Heart right ventricle (tissue), 16 donors: ENCODE data around the gene EIF1AD. TPM values are rescaled to one million over a fixed set of nuclear protein-coding genes. Genes with fewer than 3 reads are reported as not detected.

Experiments used
- ATAC-seq, 8 donors: fragments of 200-7000 bp; cut with Tn5 transposase; one replicate each; pipeline ENCODE4 v1.9.1; 2020; ENCODE audit warnings: mild to moderate bottlenecking in 8 of 8, moderate library complexity in 8 of 8, moderate number of reproducible peaks in 1 of 8
- DNase-seq, 2 donors: peaks; one replicate each; pipeline ENCODE4 v3.0.0-alpha.2; 2020
- H3K27ac ChIP-seq, 10 donors: fragments of 200-600 bp; sonication (generic) in 2 of 10; one replicate each; pipeline versions ENCODE4 v1.5.0 to v1.8.0; 2020 to 2022; ENCODE audit warnings: mild to moderate bottlenecking in 3 of 10
- H3K27me3 ChIP-seq, 7 donors: fragments of 200-600 bp; one replicate each; pipeline ENCODE4 v1.8.0; 2021 to 2022; ENCODE audit warnings: mild to moderate bottlenecking in 2 of 7
- H3K36me3 ChIP-seq, 9 donors: fragments of 200-600 bp; sonication (generic) in 1 of 9; one replicate each; pipeline versions ENCODE4 v1.5.0 to v1.8.0; 2020 to 2022; ENCODE audit warnings: mild to moderate bottlenecking in 2 of 9
- H3K4me1 ChIP-seq, 9 donors: fragments of 200-600 bp; sonication (generic) in 1 of 9; one replicate each; pipeline versions ENCODE4 v1.5.0 to v1.8.0; 2020 to 2022; ENCODE audit warnings: mild to moderate bottlenecking in 4 of 9
- H3K4me3 ChIP-seq, 10 donors: fragments of 200-600 bp; sonication (generic) in 2 of 10; one replicate each; pipeline versions ENCODE4 v1.5.0 to v1.8.0; 2020 to 2022; ENCODE audit warnings: mild to moderate bottlenecking in 7 of 10, moderate library complexity in 2 of 10
- H3K9me3 ChIP-seq, 11 donors: fragments of 200-600 bp in 10 of 11; sonication (generic) in 2 of 11; one replicate each; pipeline versions ENCODE4 v1.5.0 to v1.8.0; 2013 to 2022; ENCODE audit warnings: mild to moderate bottlenecking in 2 of 11, control low read depth in 1 of 11, moderate library complexity in 1 of 11
- WGBS, 2 donors: extraction: QIAGEN DNeasy Blood & Tissue Kit; methylation state at CpG; one replicate each; pipeline ENCODE4 v1.1.7; 2013; ENCODE audit warnings: inconsistent platforms in 1 of 2; 5-methylcytosine and 5-hydroxymethylcytosine counted together
- intact Hi-C, 10 donors: fragments of 100-400 bp; cut with DNase I; formaldehyde crosslinking; loops; one replicate each; pipeline versions ENCODE4 v1.11.1 to v1.14.2; 2022
- polyA plus RNA-seq, 2 donors: library from polyadenylated mRNA; stranded (reverse); fragments of 200-250 nt; gene quantifications; one replicate each; pipeline ENCODE4 v1.2.3, GENCODE V29; 2013
- total RNA-seq, 10 donors: library from RNA; stranded (reverse); fragmentation: NEBNext Ultra II Directional in 3 of 10; extraction: Animal tissue kit (Norgen Biotek cat#: 25700) in 3 of 10; gene quantifications; one replicate each; pipeline versions ENCODE4 v1.2.1 to v1.2.4, GENCODE V29; 2021 to 2023
- TF ChIP-seq, protein P1 (sequence below), 9 donors: fragments of 200-600 bp; sonication (generic) in 2 of 9; IDR thresholded peaks; one replicate each; pipeline versions ENCODE4 v1.5.0 to v1.8.0; 2021 to 2022; ENCODE audit warnings: antibody characterized with exemption in 9 of 9, mild to moderate bottlenecking in 5 of 9, moderate library complexity in 1 of 9
- donor health status: Arrhythmogenic right ventricular cardiomyopathy.
- donor health status: ischemic (EF 13 %, LVEDD 7.1; RV severe dilation, severe dysfunction).
- donor health status: healthy with polysubstance abuse.
- donor health status: DM: no; HTN: yes; CAD: no.
- donor health status: DM: no; HTN: no; CAD: no.
- donor health status: ischemic (EF 25% LVEDD 6.9; RV normal size, moderate dysfunction).
- donor health status: ischemic (EF 25% LVEDD 5.7; RV mildly dilated, moderate dysfunction).
- donor health status: healthy.
- donor health status: DM: yes; HTN: yes; CAD: no.
- donor health status: Ischemic cardiomyopathy.
- donor health status: ischemic (EF 35%, LVEDD 5.7; RV mildly dilated, moderate dysfunction).
- donor health status: nonischemic (EF 11% LVEDD 7.7; RV severe dilation, severe dysfunction).
- donor health status: DM: yes; HTN: yes; CAD: no.
- donor health status: PGD.
- donor health status: ischemic (EF 29% LVEDD 5.4; RV normal size, mild dysfunction).
- donor health status: nonischemic (EF 23%, LVEDD 6.1; RV moderate dilation, normal function).

EIF1AD gene
- total and polyA plus RNA-seq, 12 donors = 15.1 to 30.0 (median 19.7) TPM

DNA sequence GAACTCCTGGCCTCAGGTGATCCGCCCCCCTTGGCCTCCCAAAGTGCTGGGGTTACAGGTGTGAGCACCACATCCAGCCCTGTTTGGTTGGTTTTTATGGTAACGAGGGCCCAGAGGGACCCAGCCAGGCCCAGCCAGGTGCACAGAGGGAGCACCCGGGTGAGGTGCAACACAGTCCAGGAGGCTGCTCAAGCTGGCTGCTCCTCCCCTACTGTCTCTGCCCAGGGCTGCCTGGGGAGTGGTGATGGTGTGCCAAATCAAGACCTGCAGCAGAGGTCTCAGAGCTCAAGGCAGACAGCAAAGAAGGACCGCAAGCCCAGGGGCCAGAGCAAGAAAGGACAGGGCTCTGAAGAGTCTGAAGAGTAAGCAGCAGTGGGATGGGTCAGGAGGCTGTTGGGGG is 55.3 kb downstream of the EIF1AD start:
- no peaks in the 10 kb centered on the region for H3K9me3 ChIP-seq
- TF ChIP-seq, protein P1, sequence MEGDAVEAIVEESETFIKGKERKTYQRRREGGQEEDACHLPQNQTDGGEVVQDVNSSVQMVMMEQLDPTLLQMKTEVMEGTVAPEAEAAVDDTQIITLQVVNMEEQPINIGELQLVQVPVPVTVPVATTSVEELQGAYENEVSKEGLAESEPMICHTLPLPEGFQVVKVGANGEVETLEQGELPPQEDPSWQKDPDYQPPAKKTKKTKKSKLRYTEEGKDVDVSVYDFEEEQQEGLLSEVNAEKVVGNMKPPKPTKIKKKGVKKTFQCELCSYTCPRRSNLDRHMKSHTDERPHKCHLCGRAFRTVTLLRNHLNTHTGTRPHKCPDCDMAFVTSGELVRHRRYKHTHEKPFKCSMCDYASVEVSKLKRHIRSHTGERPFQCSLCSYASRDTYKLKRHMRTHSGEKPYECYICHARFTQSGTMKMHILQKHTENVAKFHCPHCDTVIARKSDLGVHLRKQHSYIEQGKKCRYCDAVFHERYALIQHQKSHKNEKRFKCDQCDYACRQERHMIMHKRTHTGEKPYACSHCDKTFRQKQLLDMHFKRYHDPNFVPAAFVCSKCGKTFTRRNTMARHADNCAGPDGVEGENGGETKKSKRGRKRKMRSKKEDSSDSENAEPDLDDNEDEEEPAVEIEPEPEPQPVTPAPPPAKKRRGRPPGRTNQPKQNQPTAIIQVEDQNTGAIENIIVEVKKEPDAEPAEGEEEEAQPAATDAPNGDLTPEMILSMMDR (IDR thresholded peaks at IDR 0.05) = no peak
- 82 to 85% methylated on average over 4 of the region's 4 CpGs for WGBS, 2 donors
- H3K27me3 ChIP-seq = peaks cover 0 to 10% (median 6%) of the 10 kb centered on the region in 7 donors
- no peak overlapping the region for H3K27ac ChIP-seq
- DNase-seq = no peak
- peaks cover 0 to 4% (median 0%) of the 10 kb centered on the region in 9 donors for H3K4me1 ChIP-seq
- intact Hi-C loops = no loop called here
- no peak for ATAC-seq
- no peaks in the 10 kb centered on the region for H3K36me3 ChIP-seq
- H3K4me3 ChIP-seq = no peak overlapping the region

Other genes starting within 250 kb of the EIF1AD start
- 10 to 100 TPM in 1 of 10 donors, 1 to 10 TPM in 9; 6.1 to 12.8 (median 7.4) TPM for gene AP5B1, start 221.2 kb downstream of the EIF1AD start, total RNA-seq
- 1 to 10 TPM; 5.0 to 5.1 TPM for gene AP5B1, start 221.2 kb downstream of the EIF1AD start, polyA plus RNA-seq
- gene OVOL1, start 215.1 kb downstream of the EIF1AD start, total RNA-seq = not detected
- not detected for gene OVOL1, start 215.1 kb downstream of the EIF1AD start, polyA plus RNA-seq
- gene SNX32, start 168.2 kb downstream of the EIF1AD start, total RNA-seq = under 1 TPM in 5 of 10 donors, not detected in 5; 0.13 to 0.32 (median 0.21) TPM
- under 1 TPM; 0.51 to 0.58 TPM for gene SNX32, start 168.2 kb downstream of the EIF1AD start, polyA plus RNA-seq
- gene CFL1, start 144.0 kb downstream of the EIF1AD start, total RNA-seq = 100 to 1,000 TPM; 281 to 672 (median 320) TPM
- 100 to 1,000 TPM; 159 to 962 TPM for gene CFL1, start 144.0 kb downstream of the EIF1AD start, polyA plus RNA-seq
- gene MUS81, start 141.7 kb downstream of the EIF1AD start, total RNA-seq = 10 to 100 TPM; 20.3 to 38.8 (median 27.0) TPM
- 100 to 1,000 TPM in 1 of 2 donors, 10 to 100 TPM in 1; 54.4 to 111 TPM for gene MUS81, start 141.7 kb downstream of the EIF1AD start, polyA plus RNA-seq
- 100 to 1,000 TPM in 3 of 10 donors, 10 to 100 TPM in 7; 79.4 to 112 (median 89.6) TPM for gene EFEMP2, start 129.4 kb downstream of the EIF1AD start, total RNA-seq
- 100 to 1,000 TPM in 1 of 2 donors, 10 to 100 TPM in 1; 54.8 to 133 TPM for gene EFEMP2, start 129.4 kb downstream of the EIF1AD start, polyA plus RNA-seq
- gene CTSW, start 122.3 kb downstream of the EIF1AD start, total RNA-seq = 1 to 10 TPM in 2 of 10 donors, under 1 TPM in 7, not detected in 1; 0.20 to 7.9 (median 0.55) TPM
- under 1 TPM; 0.17 to 0.88 TPM for gene CTSW, start 122.3 kb downstream of the EIF1AD start, polyA plus RNA-seq
- gene FIBP, start 113.7 kb downstream of the EIF1AD start, total RNA-seq = 10 to 100 TPM; 46.3 to 63.2 (median 49.9) TPM
- 10 to 100 TPM; 44.0 to 88.4 TPM for gene FIBP, start 113.7 kb downstream of the EIF1AD start, polyA plus RNA-seq
- gene CCDC85B, start 111.5 kb downstream of the EIF1AD start, total RNA-seq = 10 to 100 TPM; 22.1 to 48.9 (median 34.4) TPM
- 10 to 100 TPM; 66.3 to 69.4 TPM for gene CCDC85B, start 111.5 kb downstream of the EIF1AD start, polyA plus RNA-seq
- gene FOSL1, start 101.8 kb downstream of the EIF1AD start, total RNA-seq = 1 to 10 TPM in 6 of 10 donors, under 1 TPM in 2, not detected in 2; 0.31 to 8.1 (median 2.6) TPM
- 10 to 100 TPM in 1 of 2 donors, 1 to 10 TPM in 1; 2.0 to 32.8 TPM for gene FOSL1, start 101.8 kb downstream of the EIF1AD start, polyA plus RNA-seq
- gene C11orf68, start 83.1 kb downstream of the EIF1AD start, total RNA-seq = 10 to 100 TPM; 35.7 to 49.2 (median 40.9) TPM
- gene C11orf68, start 83.1 kb downstream of the EIF1AD start, polyA plus RNA-seq = 10 to 100 TPM; 38.2 to 44.7 TPM
- 100 to 1,000 TPM in 3 of 10 donors, 10 to 100 TPM in 7; 69.4 to 115 (median 93.8) TPM for gene DRAP1, start 82.7 kb downstream of the EIF1AD start, total RNA-seq
- gene DRAP1, start 82.7 kb downstream of the EIF1AD start, polyA plus RNA-seq = 100 to 1,000 TPM; 177 to 210 TPM
- not detected for gene TSGA10IP, start 56.7 kb downstream of the EIF1AD start, total RNA-seq
- gene TSGA10IP, start 56.7 kb downstream of the EIF1AD start, polyA plus RNA-seq = under 1 TPM in 1 of 2 donors, not detected in 1; 0.01 TPM
- 10 to 100 TPM; 26.2 to 40.1 (median 32.5) TPM for gene SART1, start 40.4 kb downstream of the EIF1AD start, total RNA-seq
- gene SART1, start 40.4 kb downstream of the EIF1AD start, polyA plus RNA-seq = 100 to 1,000 TPM in 1 of 2 donors, 10 to 100 TPM in 1; 52.0 to 160 TPM
- 100 to 1,000 TPM; 196 to 224 (median 212) TPM for gene BANF1, start 346 bp upstream of the EIF1AD start, total RNA-seq
- 100 to 1,000 TPM; 234 to 381 TPM for gene BANF1, start 346 bp upstream of the EIF1AD start, polyA plus RNA-seq
- under 1 TPM in 3 of 10 donors, not detected in 7; 0.35 to 0.69 (median 0.43) TPM for gene CST6, start 9.9 kb upstream of the EIF1AD start, total RNA-seq
- 1 to 10 TPM in 1 of 2 donors, under 1 TPM in 1; 0.44 to 2.6 TPM for gene CST6, start 9.9 kb upstream of the EIF1AD start, polyA plus RNA-seq
- gene CATSPER1, start 24.3 kb upstream of the EIF1AD start, total RNA-seq = 1 to 10 TPM in 1 of 10 donors, not detected in 9; 1.1 TPM
- gene CATSPER1, start 24.3 kb upstream of the EIF1AD start, polyA plus RNA-seq = under 1 TPM in 1 of 2 donors, not detected in 1; 0.17 TPM
- 1 to 10 TPM; 1.9 to 4.6 (median 2.5) TPM for gene GAL3ST3, start 47.0 kb upstream of the EIF1AD start, total RNA-seq
- gene GAL3ST3, start 47.0 kb upstream of the EIF1AD start, polyA plus RNA-seq = 1 to 10 TPM in 1 of 2 donors, under 1 TPM in 1; 0.07 to 1.0 TPM
- 10 to 100 TPM; 62.0 to 89.8 (median 72.7) TPM for gene SF3B2, start 50.2 kb upstream of the EIF1AD start, total RNA-seq
- gene SF3B2, start 50.2 kb upstream of the EIF1AD start, polyA plus RNA-seq = 10 to 100 TPM; 46.5 to 94.9 TPM
- 100 to 1,000 TPM in 4 of 10 donors, 10 to 100 TPM in 6; 50.0 to 121 (median 81.9) TPM for gene PACS1, start 68.1 kb upstream of the EIF1AD start, total RNA-seq
- gene PACS1, start 68.1 kb upstream of the EIF1AD start, polyA plus RNA-seq = 10 to 100 TPM; 24.1 to 28.2 TPM